ENCODE measurements around the gene TM6SF1. TPM values are rescaled to one million over a fixed set of nuclear protein-coding genes. Genes with fewer than 3 reads are reported as not detected.
A peak's percentile ranks its signal among the peaks of the same experiment; 100 is the strongest.

TM6SF1 gene
- total and polyA plus RNA-seq, 9 of the 15 experiments (the other 6 are each of a cell fraction or from before 2014, with no cell fraction given) = 1.0 to 5.6 (median 3.5) TPM

DNA sequence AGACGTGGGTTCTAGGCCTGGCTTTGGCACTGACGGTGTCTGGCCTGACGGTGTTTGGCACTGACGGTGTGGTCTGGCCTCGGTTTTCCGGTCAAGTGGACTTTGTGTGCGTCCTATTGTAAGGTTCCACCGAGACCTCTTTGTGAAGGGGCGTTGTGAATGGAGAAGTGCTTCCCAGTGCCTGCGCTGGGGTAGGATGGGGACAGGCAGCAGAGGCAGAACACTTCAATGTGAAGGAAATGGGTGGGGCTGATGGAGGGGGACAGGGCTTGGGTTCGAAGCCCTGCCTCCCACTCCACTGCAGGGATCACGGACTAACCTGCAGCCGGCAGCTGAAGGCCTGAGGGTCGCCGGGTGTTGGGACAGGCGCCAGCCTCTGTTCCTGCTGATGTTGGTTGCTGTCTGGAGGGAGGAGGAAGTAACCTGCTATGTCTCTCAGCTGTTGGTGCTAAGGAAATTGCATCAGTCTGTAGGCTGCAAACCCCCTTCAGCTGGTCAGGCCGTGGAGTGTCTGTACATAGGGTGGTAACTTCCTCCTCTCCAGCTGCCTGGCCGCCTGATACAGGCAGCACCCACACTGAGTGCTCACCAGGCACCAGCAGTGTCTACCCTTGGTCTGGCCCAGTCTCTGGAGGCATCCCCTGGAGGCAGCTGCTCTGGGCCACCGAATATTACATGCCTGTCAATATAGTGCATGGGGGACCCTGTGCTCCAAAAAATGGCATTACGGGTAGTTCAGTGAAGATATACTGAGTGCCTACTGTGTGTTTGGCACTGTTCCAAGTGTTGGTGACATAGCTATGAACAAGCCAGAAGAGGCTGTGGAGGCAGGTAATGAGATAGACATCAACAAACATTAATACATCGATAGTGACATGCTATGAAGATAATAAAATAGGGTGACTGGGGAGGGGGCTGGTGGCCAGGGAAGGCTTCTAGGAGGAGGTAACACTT lies 1.1 kb downstream of the TM6SF1 start:
- no TSS peak for BruUV-seq (replicated peaks)
- 30% methylated on average over 21 of the region's 21 CpGs for WGBS (ENCODE audit: insufficient coverage, low coverage, missing lambda C conversion rate)
- peak overlapping the region; percentile 67 for H2AFZ ChIP-seq (ENCODE audit: low read depth, low read length)
- no peak overlapping the region; the same call in 2 of the 3 replicates for H3K27ac ChIP-seq (ENCODE audit: extremely low read depth, low read depth, low read length)
- ChIA-PET CTCF (ENCODE audit: low intra/inter-chr PET ratio) (no interaction called here), POLR2A (interaction anchor here (0.9 to 1.4 kb wide), 2 partner anchors 25 to 41 kb away, joined by 3 to 6 read pairs; partner anchors contain the start of gene BTBD1)
- peaks cover 18 to 24% of the 10 kb centered on the region in 2 experiments; a peak in 4 of 5 replicates for H3K4me1 ChIP-seq (replicated peaks in 1 of 2; ENCODE audit: control insufficient read depth in 2 of 2, insufficient read depth in 2 of 2, low read length in 2 of 2)
- intact Hi-C loops (cut with micrococcal nuclease) = loop anchor here (2.0 to 5.0 kb wide), 4 partner anchors 16 to 99 kb away; partner anchors contain the start of genes BTBD1, C15orf40 and HDGFL3
- DNase-seq (ENCODE audit: extremely low read depth in 1 of 4, low spot score in 3 of 4) (peak in 1 of 4 experiments; percentile 46), FAIRE-seq (peak; percentile 72), ATAC-seq (peak; percentile 81)
- peak overlapping the region; percentile 51 for H3K4me3 ChIP-seq
- in situ Hi-C loops (cut with MboI) = no loop called here
- no peaks in the 10 kb centered on the region for H3K79me2 ChIP-seq (ENCODE audit: control insufficient read depth, insufficient read depth, low read length)
- H3K9me3 ChIP-seq (replicated peaks; ENCODE audit: control insufficient read depth, insufficient read depth, low read depth, low read length) = no peaks in the 10 kb centered on the region
- H3K27me3 ChIP-seq (ENCODE audit: control insufficient read depth in 2 of 2, insufficient read depth in 2 of 2, low read length in 2 of 2) = no peaks in the 10 kb centered on the region; a peak in 1 of 5 replicates
- H3K36me3 ChIP-seq (ENCODE audit: control insufficient read depth, insufficient read depth, low read length) = no peaks in the 10 kb centered on the region
- no peaks in the 10 kb centered on the region for H3K9me1 ChIP-seq (ENCODE audit: control insufficient read depth, insufficient read depth, low read length)
- peak overlapping the region; percentile 37 to 41; a peak in 2 of 4 replicates for H3K9ac ChIP-seq (ENCODE audit: insufficient read depth in 1 of 2, low read depth in 2 of 2, low read length in 2 of 2)
- peak overlapping the region; percentile 64 for H3K4me2 ChIP-seq (ENCODE audit: insufficient read depth, low read length)
- no peaks in the 10 kb centered on the region for H4K20me1 ChIP-seq (replicated peaks; ENCODE audit: control insufficient read depth, insufficient read depth, low read length)
- TF ChIP-seq, protein P1, sequence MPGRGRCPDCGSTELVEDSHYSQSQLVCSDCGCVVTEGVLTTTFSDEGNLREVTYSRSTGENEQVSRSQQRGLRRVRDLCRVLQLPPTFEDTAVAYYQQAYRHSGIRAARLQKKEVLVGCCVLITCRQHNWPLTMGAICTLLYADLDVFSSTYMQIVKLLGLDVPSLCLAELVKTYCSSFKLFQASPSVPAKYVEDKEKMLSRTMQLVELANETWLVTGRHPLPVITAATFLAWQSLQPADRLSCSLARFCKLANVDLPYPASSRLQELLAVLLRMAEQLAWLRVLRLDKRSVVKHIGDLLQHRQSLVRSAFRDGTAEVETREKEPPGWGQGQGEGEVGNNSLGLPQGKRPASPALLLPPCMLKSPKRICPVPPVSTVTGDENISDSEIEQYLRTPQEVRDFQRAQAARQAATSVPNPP (IDR thresholded peaks at IDR 0.05; ENCODE audit: borderline replicate concordance, insufficient read depth, insufficient read length) = no peak
- no peak for TF ChIP-seq BRCA1 (IDR thresholded peaks at IDR 0.05)
- TF ChIP-seq BRCA1 (CRISPR knock-in tag; IDR thresholded peaks at IDR 0.05) = no peak
- TF ChIP-seq SNIP1 (IDR thresholded peaks at IDR 0.05; ENCODE audit: low read depth) = no peak
- TF ChIP-seq RBFOX2 (IDR thresholded peaks at IDR 0.05; ENCODE audit: low read depth, low read length) = peak; percentile 73
- TF ChIP-seq PRMT5 (CRISPR knock-in tag; IDR thresholded peaks at IDR 0.05) = no peak
- TF ChIP-seq CCNT2 (IDR thresholded peaks at IDR 0.05; ENCODE audit: borderline replicate concordance, extremely low read depth, insufficient read length, low read depth, low read length) = no peak
- no peak for TF ChIP-seq RHOXF2B (CRISPR knock-in tag; conservative IDR thresholded peaks at IDR 0.05)
- TF ChIP-seq CBFA2T2 (conservative IDR thresholded peaks at IDR 0.05) = no peak
- no peak for TF ChIP-seq RFX5 (IDR thresholded peaks at IDR 0.05; ENCODE audit: low read depth, low read length)
- TF ChIP-seq, protein P2, sequence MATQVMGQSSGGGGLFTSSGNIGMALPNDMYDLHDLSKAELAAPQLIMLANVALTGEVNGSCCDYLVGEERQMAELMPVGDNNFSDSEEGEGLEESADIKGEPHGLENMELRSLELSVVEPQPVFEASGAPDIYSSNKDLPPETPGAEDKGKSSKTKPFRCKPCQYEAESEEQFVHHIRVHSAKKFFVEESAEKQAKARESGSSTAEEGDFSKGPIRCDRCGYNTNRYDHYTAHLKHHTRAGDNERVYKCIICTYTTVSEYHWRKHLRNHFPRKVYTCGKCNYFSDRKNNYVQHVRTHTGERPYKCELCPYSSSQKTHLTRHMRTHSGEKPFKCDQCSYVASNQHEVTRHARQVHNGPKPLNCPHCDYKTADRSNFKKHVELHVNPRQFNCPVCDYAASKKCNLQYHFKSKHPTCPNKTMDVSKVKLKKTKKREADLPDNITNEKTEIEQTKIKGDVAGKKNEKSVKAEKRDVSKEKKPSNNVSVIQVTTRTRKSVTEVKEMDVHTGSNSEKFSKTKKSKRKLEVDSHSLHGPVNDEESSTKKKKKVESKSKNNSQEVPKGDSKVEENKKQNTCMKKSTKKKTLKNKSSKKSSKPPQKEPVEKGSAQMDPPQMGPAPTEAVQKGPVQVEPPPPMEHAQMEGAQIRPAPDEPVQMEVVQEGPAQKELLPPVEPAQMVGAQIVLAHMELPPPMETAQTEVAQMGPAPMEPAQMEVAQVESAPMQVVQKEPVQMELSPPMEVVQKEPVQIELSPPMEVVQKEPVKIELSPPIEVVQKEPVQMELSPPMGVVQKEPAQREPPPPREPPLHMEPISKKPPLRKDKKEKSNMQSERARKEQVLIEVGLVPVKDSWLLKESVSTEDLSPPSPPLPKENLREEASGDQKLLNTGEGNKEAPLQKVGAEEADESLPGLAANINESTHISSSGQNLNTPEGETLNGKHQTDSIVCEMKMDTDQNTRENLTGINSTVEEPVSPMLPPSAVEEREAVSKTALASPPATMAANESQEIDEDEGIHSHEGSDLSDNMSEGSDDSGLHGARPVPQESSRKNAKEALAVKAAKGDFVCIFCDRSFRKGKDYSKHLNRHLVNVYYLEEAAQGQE (IDR thresholded peaks at IDR 0.05; ENCODE audit: borderline replicate concordance) = peak; percentile 33; the same call in 1 of the 2 replicates
- TF ChIP-seq, protein P2 (CRISPR knock-in tag; IDR thresholded peaks at IDR 0.05; ENCODE audit: low read depth) = no peak

All from K562 (cell line).